Neural progenitor cell (in vitro differentiated cells): Measurements from ENCODE around the gene SHISAL1. TPM values are rescaled to one million over a fixed set of nuclear protein-coding genes. Genes with fewer than 3 reads are reported as not detected.
"Not testable (repeated sequence)": the region's sequence is repeated elsewhere in the genome, so short reads cannot be mapped to it uniquely, and the experiment has no call there.

Experiments used
- DNase-seq: peaks from one replicate; pipeline ENCODE4 v3.0.0-alpha.2; 2016; ENCODE audit warnings: low spot score
- H2AFZ ChIP-seq: fragments of 200-600 bp; sonication (generic); replicated peaks from 2 replicates; pipeline ENCODE4 v1.6.1; 2016; ENCODE audit warnings: antibody characterized with exemption
- H3F3A ChIP-seq: fragments of 200-600 bp; sonication (generic); 2 replicates; pipeline ENCODE4 v1.6.1; 2016; ENCODE audit warnings: antibody characterized with exemption, low read depth
- H3K27ac ChIP-seq: fragments of 200-600 bp; sonication (generic); 2 replicates; pipeline ENCODE4 v1.5.1; 2016; ENCODE audit warnings: mild to moderate bottlenecking
- H3K27me3 ChIP-seq: fragments of 200-600 bp; sonication (generic); 2 replicates; pipeline ENCODE4 v1.6.1; 2016; ENCODE audit warnings: mild to moderate bottlenecking, moderate library complexity
- H3K36me3 ChIP-seq: fragments of 200-600 bp; sonication (generic); 2 replicates; pipeline ENCODE4 v1.5.1; 2016
- H3K4me1 ChIP-seq: fragments of 200-600 bp; sonication (generic); 2 replicates; pipeline ENCODE4 v1.6.1; 2016; ENCODE audit warnings: mixed run types
- H3K4me2 ChIP-seq: fragments of 200-600 bp; sonication (generic); 2 replicates; pipeline ENCODE4 v1.6.1; 2016
- H3K4me3 ChIP-seq: fragments of 200-600 bp; sonication (generic); 2 replicates; pipeline ENCODE4 v1.5.1; 2016
- H3K79me2 ChIP-seq: fragments of 200-600 bp; sonication (generic); 2 replicates; pipeline ENCODE4 v1.6.1; 2016; ENCODE audit warnings: low read depth
- H3K9ac ChIP-seq: fragments of 200-600 bp; sonication (generic); 2 replicates; pipeline ENCODE4 v1.6.1; 2016
- H3K9me3 ChIP-seq: fragments of 200-600 bp; sonication (generic); 2 replicates; pipeline ENCODE4 v1.5.1; 2016; ENCODE audit warnings: low read depth
- H4K20me1 ChIP-seq: fragments of 200-600 bp; sonication (generic); 2 replicates; pipeline ENCODE4 v1.6.1; 2016; ENCODE audit warnings: low read depth
- H3K27ac Mint-ChIP-seq: 3 replicates; pipeline ENCODE4 v1.8.0; 2021; ENCODE audit warnings: mixed read lengths
- H3K27me3 Mint-ChIP-seq: 2 replicates; pipeline ENCODE4 v1.8.0; 2022; ENCODE audit warnings: low read depth, mild to moderate bottlenecking, inconsistent platforms, moderate library complexity, mixed read lengths; ENCODE audit not compliant: insufficient read depth
- H3K36me3 Mint-ChIP-seq: 3 replicates; pipeline ENCODE4 v1.8.0; 2021; ENCODE audit warnings: mixed read lengths
- H3K4me1 Mint-ChIP-seq: 3 replicates; pipeline ENCODE4 v1.8.0; 2021; ENCODE audit warnings: mixed read lengths
- H3K4me3 Mint-ChIP-seq: 3 replicates; pipeline ENCODE4 v1.8.0; 2021; ENCODE audit warnings: mild to moderate bottlenecking, moderate library complexity, mixed read lengths
- H3K9me3 Mint-ChIP-seq: 3 replicates; pipeline ENCODE4 v1.8.0; 2020; ENCODE audit warnings: mixed read lengths
- CTCF ChIP-seq: fragments of 200-600 bp; sonication (generic); IDR thresholded peaks from 2 replicates; pipeline ENCODE4 v1.5.1; 2017; ENCODE audit warnings: antibody characterized with exemption, mild to moderate bottlenecking
- EZH2 ChIP-seq: fragments of 200-600 bp; sonication (generic); IDR thresholded peaks from 2 replicates; pipeline ENCODE4 v1.6.1; 2017; ENCODE audit warnings: antibody characterized with exemption, mild to moderate bottlenecking, moderate library complexity
- EZH2phosphoT487 ChIP-seq: fragments of 200-600 bp; sonication (generic); IDR thresholded peaks from 2 replicates; pipeline ENCODE4 v1.6.1; 2017; ENCODE audit warnings: antibody characterized with exemption
- total RNA-seq: library from RNA; depleted of rRNA; stranded (reverse); fragments of >200 nt; gene quantifications from 2 replicates; pipeline ENCODE4 v1.2.3, GENCODE V29; 2015; ENCODE audit warnings: low replicate concordance

Gene SHISAL1
- total RNA-seq, 1 donor from 2014 or later, result 4.4 TPM

DNA sequence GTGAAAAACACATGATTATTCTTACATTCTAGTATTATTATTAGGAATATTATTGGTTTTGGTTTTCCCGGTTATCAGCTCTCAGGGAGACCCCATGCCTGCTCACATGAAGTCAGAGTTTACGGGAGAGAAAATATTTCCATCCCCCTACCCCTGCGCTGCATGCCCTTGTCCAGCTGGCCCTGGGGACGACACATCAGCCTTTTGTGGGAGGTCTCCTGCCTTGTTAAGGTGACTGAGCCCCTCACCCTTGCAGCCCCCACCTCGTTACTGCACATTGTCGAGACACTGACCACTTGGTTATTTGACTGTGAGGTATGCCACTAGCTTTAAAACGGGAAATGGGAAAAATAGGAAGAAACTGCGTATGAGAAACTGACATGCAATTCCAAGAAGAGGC lies 69.0 kb downstream of the SHISAL1 start:
- no peaks in the 10 kb centered on the region for H3K36me3 Mint-ChIP-seq
- no peak overlapping the region for H3K9ac ChIP-seq
- no peak overlapping the region for H3K4me3 Mint-ChIP-seq
- no peaks in the 10 kb centered on the region for H3K27me3 Mint-ChIP-seq
- H3F3A ChIP-seq, result no peaks in the 10 kb centered on the region
- no peak overlapping the region for H3K4me3 ChIP-seq
- no peaks in the 10 kb centered on the region for H4K20me1 ChIP-seq
- no peaks in the 10 kb centered on the region for H3K36me3 ChIP-seq
- H3K4me2 ChIP-seq, result no peak overlapping the region
- no peaks in the 10 kb centered on the region for H3K27me3 ChIP-seq
- DNase-seq, result no peak
- H3K27ac ChIP-seq, result no peak overlapping the region
- H3K27ac Mint-ChIP-seq, result peak overlapping the region; percentile 36
- no peaks in the 10 kb centered on the region for H3K79me2 ChIP-seq
- peaks cover 2% of the 10 kb centered on the region for H3K9me3 Mint-ChIP-seq
- no peaks in the 10 kb centered on the region for H3K9me3 ChIP-seq
- no peak for TF ChIP-seq EZH2phosphoT487
- no peak for TF ChIP-seq EZH2
- no peak for TF ChIP-seq CTCF
- no peaks in the 10 kb centered on the region for H3K4me1 Mint-ChIP-seq
- H2AFZ ChIP-seq, result no peak overlapping the region
- no peaks in the 10 kb centered on the region for H3K4me1 ChIP-seq

DNA sequence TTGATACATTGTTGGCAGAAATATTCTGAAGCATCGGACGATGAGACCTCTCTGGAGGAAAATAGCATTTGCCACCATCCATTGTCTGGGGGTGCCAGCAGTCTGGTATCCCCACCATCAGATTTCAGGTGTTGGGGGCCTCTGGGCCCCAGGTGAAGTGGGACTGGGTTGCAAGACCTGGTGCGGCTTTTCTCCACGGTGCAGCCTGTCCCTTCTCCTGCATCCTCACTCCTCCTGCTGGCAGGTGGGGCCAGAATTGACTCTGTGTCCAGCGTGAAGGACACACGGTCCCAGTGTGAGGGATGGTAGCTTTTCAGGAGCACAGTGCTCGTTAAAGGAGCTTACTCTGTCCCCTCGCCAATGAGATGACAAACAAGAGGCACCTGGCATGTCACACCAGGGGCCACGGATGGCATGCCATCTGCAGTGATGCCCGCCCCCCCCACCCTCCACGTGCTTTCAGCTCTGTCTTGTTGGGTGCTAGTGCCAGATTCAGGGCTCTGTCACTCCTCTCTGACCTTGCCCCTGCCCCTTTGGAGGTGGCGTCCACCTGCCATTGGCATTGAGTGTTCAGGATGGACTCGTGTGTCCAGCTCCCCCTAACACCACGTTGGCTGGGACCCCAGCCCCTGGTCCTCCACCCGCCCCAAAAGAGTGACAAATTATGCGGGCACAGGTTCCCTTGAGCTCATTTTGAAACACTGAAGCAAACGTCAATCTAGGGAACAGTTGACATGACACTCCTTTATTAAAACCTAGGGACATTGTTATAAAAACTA lies 69.6 kb downstream of the SHISAL1 start:
- Histone ChIP-seq H3K79me2 (no peaks in the 10 kb centered on the region), H3K9me3 (no peaks in the 10 kb centered on the region), H3K9ac (no peak overlapping the region), H3K4me2 (no peak overlapping the region), H3K4me3 (no peak overlapping the region), H2AFZ (no peak overlapping the region), H3K4me1 (no peaks in the 10 kb centered on the region), H3K36me3 (no peaks in the 10 kb centered on the region), H3F3A (no peaks in the 10 kb centered on the region), H4K20me1 (no peaks in the 10 kb centered on the region), H3K27ac (no peak overlapping the region), H3K27me3 (no peaks in the 10 kb centered on the region)
- Mint-ChIP-seq H3K27me3 (no peaks in the 10 kb centered on the region), H3K4me3 (no peak overlapping the region), H3K4me1 (no peaks in the 10 kb centered on the region), H3K9me3 (peaks cover 3% of the 10 kb centered on the region), H3K27ac (no peak overlapping the region), H3K36me3 (no peaks in the 10 kb centered on the region)
- no peak for TF ChIP-seq EZH2phosphoT487
- no peak for DNase-seq

DNA sequence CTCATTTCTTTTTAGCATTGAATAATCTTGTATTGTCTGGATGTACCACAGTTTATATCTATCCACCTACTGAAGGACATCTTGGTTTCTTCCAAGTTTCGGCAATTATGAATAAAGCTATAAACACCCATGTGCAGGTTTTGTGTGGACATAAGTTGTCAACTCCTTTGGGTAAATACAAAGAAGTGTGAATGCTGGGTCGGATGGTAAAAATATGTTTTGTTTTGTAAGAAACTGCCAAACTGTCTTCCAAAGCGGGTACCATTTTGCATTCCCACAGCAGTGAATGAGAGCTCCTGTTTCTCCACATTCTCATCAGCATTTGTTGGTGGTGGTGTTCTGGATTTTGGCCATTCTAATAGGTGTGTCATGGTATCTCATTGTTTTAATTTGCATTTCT lies 71.6 kb downstream of the SHISAL1 start:
- not testable (repeated sequence) for H3K4me1 ChIP-seq, H3K27me3 ChIP-seq, H3K27ac Mint-ChIP-seq, H3K27ac ChIP-seq, H4K20me1 ChIP-seq, H3K4me2 ChIP-seq, H3K4me1 Mint-ChIP-seq, H3K9me3 ChIP-seq, H3K4me3 Mint-ChIP-seq, H3K4me3 ChIP-seq, H3K36me3 Mint-ChIP-seq, H3K36me3 ChIP-seq, H3F3A ChIP-seq, H3K9ac ChIP-seq, H3K27me3 Mint-ChIP-seq, H3K79me2 ChIP-seq, H2AFZ ChIP-seq, DNase-seq
- peaks cover 11% of the 10 kb centered on the region for H3K9me3 Mint-ChIP-seq

DNA sequence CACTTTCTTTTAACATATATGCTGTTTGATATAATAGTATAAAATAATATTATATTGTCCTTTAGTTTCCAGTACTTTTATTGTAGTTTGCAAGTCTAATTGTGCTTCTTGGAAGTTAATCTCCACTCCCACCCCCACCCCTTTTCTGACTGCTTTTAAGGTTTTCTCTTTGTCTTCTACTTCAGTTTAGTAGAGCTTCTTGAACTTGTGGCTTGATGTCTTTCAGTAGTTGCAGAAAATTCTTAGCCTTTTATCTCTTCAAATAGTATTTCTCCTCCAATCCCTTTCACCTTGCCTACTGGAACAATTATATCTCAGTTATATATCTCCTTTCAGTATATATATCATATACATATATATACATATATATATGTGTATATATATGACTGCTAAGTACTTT lies 75.5 kb downstream of the SHISAL1 start:
- Histone ChIP-seq H3K27me3 (no peaks in the 10 kb centered on the region), H3K4me3 (no peak overlapping the region), H3K4me2 (no peak overlapping the region), H3F3A (peaks cover 5% of the 10 kb centered on the region), H2AFZ (no peak overlapping the region), H3K27ac (no peak overlapping the region), H4K20me1 (no peaks in the 10 kb centered on the region), H3K79me2 (no peaks in the 10 kb centered on the region), H3K9ac (no peak overlapping the region), H3K36me3 (no peaks in the 10 kb centered on the region), H3K9me3 (no peaks in the 10 kb centered on the region), H3K4me1 (no peaks in the 10 kb centered on the region)
- Mint-ChIP-seq H3K9me3 (peaks cover 11% of the 10 kb centered on the region), H3K27me3 (no peaks in the 10 kb centered on the region), H3K27ac (no peak overlapping the region), H3K4me3 (no peak overlapping the region), H3K4me1 (no peaks in the 10 kb centered on the region), H3K36me3 (no peaks in the 10 kb centered on the region)
- no peak for TF ChIP-seq EZH2
- no peak for DNase-seq

DNA sequence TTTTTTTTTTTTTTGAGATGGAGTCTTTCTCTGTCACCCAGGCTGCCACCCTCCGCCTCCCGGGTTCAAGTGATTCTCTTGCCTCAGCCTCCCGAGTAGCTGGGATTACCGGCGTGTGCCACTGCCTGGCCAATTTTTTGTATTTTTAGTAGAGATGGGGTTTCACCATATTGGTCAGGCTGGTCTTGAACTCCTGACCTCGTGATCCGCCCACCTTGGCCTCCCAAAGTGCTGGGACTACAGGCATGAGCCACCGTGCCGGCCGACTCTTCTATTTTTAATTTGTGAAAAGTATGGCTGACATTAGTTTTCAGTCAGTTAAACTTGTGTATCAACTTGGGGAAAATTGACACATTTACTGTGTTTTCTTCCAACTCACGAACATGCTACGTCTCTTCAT lies 78.4 kb downstream of the SHISAL1 start:
- peaks cover 11% of the 10 kb centered on the region for H3K9me3 Mint-ChIP-seq
- H3K36me3 Mint-ChIP-seq, H3K4me3 ChIP-seq, H3K9ac ChIP-seq, DNase-seq, H3K4me3 Mint-ChIP-seq, H3K27ac Mint-ChIP-seq, H3F3A ChIP-seq, H3K79me2 ChIP-seq, H2AFZ ChIP-seq, H3K27ac ChIP-seq, H3K4me1 ChIP-seq, H3K27me3 Mint-ChIP-seq, H3K36me3 ChIP-seq, H4K20me1 ChIP-seq, H3K9me3 ChIP-seq, H3K27me3 ChIP-seq, H3K4me1 Mint-ChIP-seq, H3K4me2 ChIP-seq: not testable (repeated sequence)
